GM12892 (cell line): ENCODE measurements around the gene ATP1A3.

Experiments used
- DNase-seq: peaks from one replicate; pipeline ENCODE4 v3.0.0; 2011; ENCODE audit not compliant: insufficient read length
- FAIRE-seq: peaks from 2 replicates; lab custom pipeline; 2011; peaks lifted over from hg19 to GRCh38; lab: Jason Lieb, UNC
- POLR2A ChIP-seq: IDR thresholded peaks from 2 replicates; pipeline ENCODE4 v1.6.1; 2011; ENCODE audit warnings: low read depth, low read length, control low read depth
- POLR2AphosphoS5 ChIP-seq: IDR thresholded peaks from 2 replicates; pipeline ENCODE4 v1.6.1; 2011; ENCODE audit warnings: low read depth, low read length, control low read depth
- TAF1 ChIP-seq: IDR thresholded peaks from 2 replicates; pipeline ENCODE4 v1.6.1; 2011; ENCODE audit warnings: low read depth, mild to moderate bottlenecking, control low read depth, low read length, borderline replicate concordance

ATP1A3 gene

DNA sequence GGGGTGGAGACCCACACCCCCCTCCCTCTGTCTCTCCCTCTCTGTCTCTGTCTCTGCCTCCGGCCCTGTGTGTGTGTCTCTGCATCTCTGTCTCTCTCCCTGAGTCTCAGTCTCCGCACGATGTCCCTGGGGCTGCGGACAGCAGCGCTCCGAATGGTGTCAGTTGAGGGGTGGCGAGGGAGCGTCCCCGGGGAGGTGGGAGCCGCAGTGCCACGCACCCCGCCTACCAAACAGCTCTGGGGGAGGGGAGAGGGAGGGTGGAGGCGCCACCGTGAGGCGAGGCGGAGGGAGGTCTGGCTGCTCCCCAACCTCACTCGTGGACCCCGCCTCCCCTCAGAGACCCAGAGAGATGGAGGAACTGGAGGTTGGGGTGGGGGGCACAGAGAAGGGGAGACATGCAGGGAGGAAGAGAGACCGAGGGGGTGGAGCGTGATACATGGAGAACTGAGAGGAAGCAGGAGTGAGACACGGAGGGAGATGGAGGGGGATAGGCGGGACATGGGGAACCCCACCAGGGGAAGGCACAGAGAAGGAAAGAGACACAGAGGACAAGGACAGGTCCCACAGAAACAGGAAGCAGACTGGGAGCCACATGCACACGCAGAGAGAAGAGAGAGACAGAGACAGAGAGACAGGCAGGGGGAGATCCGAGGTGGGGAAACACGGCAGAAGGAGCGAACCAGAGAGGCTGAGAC is 73.0 kb downstream of the ATP1A3 start:
- TF ChIP-seq POLR2A (no peak), POLR2AphosphoS5 (no peak), TAF1 (no peak)
- DNase-seq: no peak
- FAIRE-seq: no peak

DNA sequence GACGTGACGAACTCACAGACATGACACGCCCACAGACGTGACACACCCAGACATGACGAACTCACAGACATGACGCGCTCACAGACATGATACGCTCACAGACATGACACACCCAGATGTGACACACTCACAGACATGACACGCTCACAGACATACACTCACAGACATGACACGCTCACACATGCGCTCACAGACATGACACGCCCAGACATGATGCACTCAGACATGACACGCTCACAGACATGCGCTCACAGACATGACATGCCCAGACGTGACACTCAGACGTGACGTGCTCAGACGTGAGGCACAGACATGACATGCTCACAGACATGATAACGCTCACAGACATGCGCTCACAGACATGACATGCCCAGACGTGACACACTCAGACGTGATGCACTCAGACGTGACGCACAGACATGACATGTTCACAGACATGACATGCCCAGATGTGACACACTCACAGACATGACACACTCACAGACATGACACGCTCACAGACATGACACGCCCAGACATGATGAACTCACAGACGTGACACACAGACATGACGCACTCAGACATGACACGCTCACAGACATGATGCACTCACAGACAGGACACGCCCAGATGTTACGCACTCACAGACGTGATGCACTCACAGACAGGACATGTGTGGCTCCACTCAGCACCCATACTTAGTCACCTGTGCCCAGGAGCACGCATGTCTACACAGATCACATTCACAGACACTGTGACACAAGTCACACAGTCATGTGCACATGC is 73.9 kb downstream of the ATP1A3 start:
- TF ChIP-seq TAF1: no peak
- no peak; the same call in 1 of the 2 replicates for TF ChIP-seq POLR2AphosphoS5
- TF ChIP-seq POLR2A: no peak
- peak; percentile 5 for FAIRE-seq
- DNase-seq: no peak

DNA sequence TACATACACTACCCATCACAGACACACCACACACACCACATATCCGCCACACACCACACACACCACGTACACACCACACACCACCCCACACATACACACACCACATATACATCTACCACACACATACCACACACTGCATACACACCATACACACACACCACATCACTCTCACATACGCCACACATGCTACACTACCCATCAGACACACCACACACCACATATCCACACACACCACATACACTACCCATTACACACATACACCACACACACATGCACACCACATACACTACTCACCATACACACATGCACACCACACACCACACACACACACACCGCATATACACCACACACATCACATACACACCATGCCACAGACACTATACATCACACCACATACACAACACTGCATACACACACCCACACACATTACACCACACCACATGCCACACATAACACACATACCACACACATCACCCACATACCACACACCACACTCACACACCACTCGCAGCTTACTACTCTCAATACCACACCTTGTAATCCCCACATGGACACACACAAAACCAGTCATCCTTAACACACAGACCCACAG is 75.3 kb downstream of the ATP1A3 start:
- FAIRE-seq (no peak), DNase-seq (no peak)
- TF ChIP-seq POLR2A (no peak), POLR2AphosphoS5 (no peak), TAF1 (no peak)

DNA sequence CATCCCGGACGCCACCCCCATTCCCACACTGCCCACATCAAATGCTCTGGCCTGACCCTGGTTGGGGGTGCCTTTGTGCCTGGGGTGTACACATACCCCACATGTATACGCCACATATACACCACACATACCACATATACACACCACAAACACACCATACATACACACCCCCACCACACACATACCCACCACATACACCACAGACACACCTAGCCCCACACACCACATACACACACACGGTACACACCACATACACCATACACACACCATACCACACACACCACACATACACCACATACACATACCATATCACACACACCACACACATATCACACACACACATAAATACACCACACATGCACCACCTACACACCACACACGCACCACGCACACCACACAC is 75.9 kb downstream of the ATP1A3 start:
- no peak for TF ChIP-seq TAF1
- TF ChIP-seq POLR2A: no peak
- no peak for TF ChIP-seq POLR2AphosphoS5
- DNase-seq (no peak), FAIRE-seq (no peak)

DNA sequence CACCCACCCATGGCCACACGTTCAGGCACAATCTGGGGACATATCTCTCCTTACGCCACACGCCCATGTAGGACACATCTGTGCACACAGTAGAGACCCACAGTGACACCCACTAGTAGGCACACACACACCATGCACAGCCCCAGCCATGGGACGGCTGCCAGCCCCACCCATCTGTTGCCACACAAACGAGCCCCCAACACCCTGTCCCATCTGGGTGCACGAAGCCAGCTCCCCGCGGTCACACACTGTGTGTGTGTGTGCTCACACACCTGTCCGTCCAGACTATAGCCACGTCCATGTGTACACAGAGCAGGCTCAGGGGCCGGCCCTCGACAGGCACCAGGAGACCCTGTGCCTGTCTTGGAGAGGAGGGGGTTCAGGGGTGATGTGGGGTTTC is 76.4 kb downstream of the ATP1A3 start:
- TF ChIP-seq POLR2A: no peak
- TF ChIP-seq TAF1: no peak
- TF ChIP-seq POLR2AphosphoS5: no peak
- FAIRE-seq (no peak), DNase-seq (no peak)
